PC-9 (cell line): ENCODE measurements around the gene ITGAV. TPM values are rescaled to one million over a fixed set of nuclear protein-coding genes. Genes with fewer than 3 reads are reported as not detected.

Experiments used
- BruUV-seq: library from RNA; stranded (reverse); fragments of 400-500 nt; replicated peaks from 2 replicates; lab custom pipeline; 2021; lab: Mats Ljungman, UMichigan
- CTCF ChIA-PET: fragments of 300-600 bp; sonication (Branson Sonifier 250); formaldehyde crosslinking; loops from one replicate; lab custom pipeline; 2022; ENCODE audit warnings: antibody characterized with exemption; lab: Charles Lee
- POLR2A ChIA-PET: fragments of 300-600 bp; sonication (Branson Sonifier 250); formaldehyde crosslinking; loops from one replicate; lab custom pipeline; 2022; ENCODE audit warnings: antibody characterized with exemption; ENCODE audit not compliant: unreplicated experiment; lab: Charles Lee
- DNase-seq, 2 experiments: peaks; one replicate each; pipeline versions ENCODE4 v3.0.0 to v3.0.0-alpha.2; 2015 to 2022; ENCODE audit warnings: mixed read lengths in 1 of 2
- H2AFZ ChIP-seq: fragments of 200-600 bp; sonication (generic); 2 replicates; pipeline ENCODE4 v1.8.1; 2017; ENCODE audit warnings: antibody characterized with exemption
- H3F3A ChIP-seq: fragments of 200-600 bp; sonication (generic); 2 replicates; pipeline ENCODE4 v1.8.1; 2017; ENCODE audit warnings: antibody characterized with exemption, mild to moderate bottlenecking, low read depth; ENCODE audit not compliant: insufficient read depth
- H3K27ac ChIP-seq: fragments of 200-600 bp; sonication (generic); 2 replicates; pipeline ENCODE4 v1.6.1; 2016; ENCODE audit warnings: mixed run types
- H3K27me3 ChIP-seq: fragments of 200-600 bp; sonication (generic); 2 replicates; pipeline ENCODE4 v1.6.1; 2016; ENCODE audit warnings: low read depth, mixed run types; ENCODE audit not compliant: insufficient read depth
- H3K36me3 ChIP-seq: fragments of 200-600 bp; sonication (generic); 2 replicates; pipeline ENCODE4 v1.6.1; 2016; ENCODE audit warnings: low read depth, mixed run types
- H3K4me1 ChIP-seq: fragments of 200-600 bp; sonication (generic); replicated peaks from 2 replicates; pipeline ENCODE4 v1.6.1; 2016; ENCODE audit warnings: mixed run types; ENCODE audit not compliant: insufficient read depth
- H3K4me2 ChIP-seq: fragments of 200-600 bp; sonication (generic); 2 replicates; pipeline ENCODE4 v1.6.1; 2017; ENCODE audit warnings: mixed run types
- H3K4me3 ChIP-seq: fragments of 200-600 bp; sonication (generic); 2 replicates; pipeline ENCODE4 v1.6.1; 2016; ENCODE audit warnings: mixed run types
- H3K79me2 ChIP-seq: fragments of 200-600 bp; sonication (generic); 2 replicates; pipeline ENCODE4 v1.6.1; 2017; ENCODE audit warnings: low read depth, mixed run types
- H3K9me2 ChIP-seq: fragments of 200-600 bp; sonication (generic); 2 replicates; pipeline ENCODE4 v1.8.1; 2017; ENCODE audit warnings: mild to moderate bottlenecking; ENCODE audit not compliant: insufficient read depth
- H3K9me3 ChIP-seq: fragments of 200-600 bp; sonication (generic); 2 replicates; pipeline ENCODE4 v1.8.1; 2016; ENCODE audit warnings: low read depth; ENCODE audit not compliant: insufficient read depth
- H4K20me1 ChIP-seq: fragments of 200-600 bp; sonication (generic); 2 replicates; pipeline ENCODE4 v1.8.1; 2017; ENCODE audit not compliant: insufficient read depth
- EZH2 ChIP-seq: fragments of 200-600 bp; sonication (generic); IDR thresholded peaks from 2 replicates; pipeline ENCODE4 v1.8.0; 2017; ENCODE audit warnings: antibody characterized with exemption, low read depth
- intact Hi-C: fragments of 100-400 bp; cut with micrococcal nuclease; formaldehyde crosslinking; loops from one replicate; pipeline ENCODE4 v1.10.0; 2022; ENCODE audit not compliant: unreplicated experiment
- total RNA-seq: library from RNA; stranded (reverse); gene quantifications from 2 replicates; pipeline ENCODE4 v1.2.3, GENCODE V29; 2021
- TF ChIP-seq, protein P1 (sequence below): fragments of 200-600 bp; sonication (generic); conservative IDR thresholded peaks from 2 replicates; pipeline ENCODE4 v1.6.1; 2017; ENCODE audit warnings: mixed run types, antibody characterized with exemption, mild to moderate bottlenecking, moderate library complexity

ITGAV gene
- total RNA-seq, 1 experiment from 2014 or later, result 28.0 TPM

DNA sequence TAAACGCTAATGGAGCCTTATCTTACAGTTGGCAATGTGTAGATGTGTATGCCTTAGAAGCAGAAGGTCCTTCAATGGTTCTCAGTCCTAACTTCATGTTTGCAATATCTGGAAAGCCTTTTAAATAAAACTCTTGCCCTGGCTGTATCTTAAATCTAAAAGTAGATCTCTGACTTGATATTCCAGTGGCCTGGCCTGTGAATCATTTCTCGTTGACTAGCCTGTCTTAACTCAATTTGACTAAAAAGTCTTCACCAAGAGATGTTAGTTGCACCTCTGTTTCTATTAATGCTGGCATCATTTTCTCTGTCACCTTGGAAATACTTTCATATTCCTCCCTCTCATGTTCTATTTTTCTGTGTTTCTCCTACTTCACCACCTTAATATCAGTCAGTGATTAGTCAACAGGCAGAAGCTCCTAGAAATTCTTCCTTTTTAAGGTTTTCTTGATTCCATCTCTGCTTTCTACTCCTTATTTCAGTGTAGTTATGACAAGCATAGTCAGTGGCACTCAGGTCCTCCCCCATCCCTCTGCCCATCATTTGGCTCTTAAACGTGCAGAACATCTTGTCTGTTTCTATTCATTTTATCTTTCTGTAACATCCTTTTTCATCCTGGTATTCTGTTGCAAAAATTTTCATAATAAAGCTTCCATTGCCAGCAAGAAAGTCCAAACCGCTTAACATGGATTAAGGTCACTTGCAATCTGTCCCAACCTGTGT lies 4.3 kb downstream of the ITGAV start:
- H2AFZ ChIP-seq, result no peak overlapping the region
- no peaks in the 10 kb centered on the region for H3K9me2 ChIP-seq
- peaks cover 5% of the 10 kb centered on the region for H3F3A ChIP-seq
- no peaks in the 10 kb centered on the region for H3K9me3 ChIP-seq
- no peak overlapping the region for H3K4me2 ChIP-seq
- no peak overlapping the region for H3K4me3 ChIP-seq
- H3K79me2 ChIP-seq, result peaks cover 29% of the 10 kb centered on the region
- intact Hi-C loops, result loop anchor here (5.0 kb wide), 3 partner anchors 48 to 82 kb away; no protein-coding TSS in a partner anchor
- no peaks in the 10 kb centered on the region for H3K27me3 ChIP-seq
- ChIA-PET POLR2A (no interaction called here), CTCF (no interaction called here)
- no peak for DNase-seq
- H3K27ac ChIP-seq, result no peak overlapping the region
- no peaks in the 10 kb centered on the region for H3K36me3 ChIP-seq
- H4K20me1 ChIP-seq, result no peaks in the 10 kb centered on the region
- no peak for TF ChIP-seq EZH2
- TF ChIP-seq, protein P1, sequence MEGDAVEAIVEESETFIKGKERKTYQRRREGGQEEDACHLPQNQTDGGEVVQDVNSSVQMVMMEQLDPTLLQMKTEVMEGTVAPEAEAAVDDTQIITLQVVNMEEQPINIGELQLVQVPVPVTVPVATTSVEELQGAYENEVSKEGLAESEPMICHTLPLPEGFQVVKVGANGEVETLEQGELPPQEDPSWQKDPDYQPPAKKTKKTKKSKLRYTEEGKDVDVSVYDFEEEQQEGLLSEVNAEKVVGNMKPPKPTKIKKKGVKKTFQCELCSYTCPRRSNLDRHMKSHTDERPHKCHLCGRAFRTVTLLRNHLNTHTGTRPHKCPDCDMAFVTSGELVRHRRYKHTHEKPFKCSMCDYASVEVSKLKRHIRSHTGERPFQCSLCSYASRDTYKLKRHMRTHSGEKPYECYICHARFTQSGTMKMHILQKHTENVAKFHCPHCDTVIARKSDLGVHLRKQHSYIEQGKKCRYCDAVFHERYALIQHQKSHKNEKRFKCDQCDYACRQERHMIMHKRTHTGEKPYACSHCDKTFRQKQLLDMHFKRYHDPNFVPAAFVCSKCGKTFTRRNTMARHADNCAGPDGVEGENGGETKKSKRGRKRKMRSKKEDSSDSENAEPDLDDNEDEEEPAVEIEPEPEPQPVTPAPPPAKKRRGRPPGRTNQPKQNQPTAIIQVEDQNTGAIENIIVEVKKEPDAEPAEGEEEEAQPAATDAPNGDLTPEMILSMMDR, result no peak
- BruUV-seq, result no TSS peak
- H3K4me1 ChIP-seq, result peaks cover 15% of the 10 kb centered on the region

GRCh38 chr2:186595219-186595618 lies 5.4 kb downstream of the ITGAV start:
- Histone ChIP-seq H4K20me1 (no peaks in the 10 kb centered on the region), H3K4me2 (no peak overlapping the region), H3K27me3 (no peaks in the 10 kb centered on the region), H3K36me3 (no peaks in the 10 kb centered on the region), H3K79me2 (peaks cover 29% of the 10 kb centered on the region), H2AFZ (no peak overlapping the region), H3K9me3 (no peaks in the 10 kb centered on the region), H3K27ac (no peak overlapping the region), H3K9me2 (no peaks in the 10 kb centered on the region), H3K4me3 (no peak overlapping the region), H3K4me1 (peaks cover 15% of the 10 kb centered on the region), H3F3A (peaks cover 5% of the 10 kb centered on the region; the same call in 1 of the 2 replicates)
- intact Hi-C loops, result no loop called here
- CTCF ChIA-PET, result no interaction called here
- no peak for TF ChIP-seq EZH2
- TF ChIP-seq, protein P1, result no peak
- no TSS peak for BruUV-seq
- POLR2A ChIA-PET, result no interaction called here
- no peak for DNase-seq

GRCh38 chr2:186599186-186599778 lies 9.4 kb downstream of the ITGAV start:
- ChIA-PET CTCF (no interaction called here), POLR2A (no interaction called here)
- Histone ChIP-seq H3K79me2 (peaks cover 2% of the 10 kb centered on the region; the same call in 1 of the 2 replicates), H3K4me1 (no peaks in the 10 kb centered on the region; the same call in 1 of the 2 replicates), H3K4me2 (no peak overlapping the region), H3K36me3 (no peaks in the 10 kb centered on the region), H3K9me2 (no peaks in the 10 kb centered on the region), H4K20me1 (no peaks in the 10 kb centered on the region), H3K4me3 (no peak overlapping the region), H3K27ac (no peak overlapping the region), H3F3A (no peaks in the 10 kb centered on the region), H3K9me3 (no peaks in the 10 kb centered on the region), H2AFZ (no peak overlapping the region), H3K27me3 (no peaks in the 10 kb centered on the region)
- no TSS peak for BruUV-seq
- TF ChIP-seq EZH2, result no peak
- TF ChIP-seq, protein P1, result no peak
- intact Hi-C loops, result no loop called here
- no peak for DNase-seq
